NCI-H1417 treated with DMSO at 0.1 percent for 48 hours (cell line): ENCODE results near the gene CRADD.
"Not testable (repeated sequence)": the region's sequence is repeated elsewhere in the genome, so short reads cannot be mapped to it uniquely, and the experiment has no call there.

Experiments
- DNase-seq: peaks from one replicate; lab custom pipeline; 2025; lab: John Stamatoyannopoulos, UW

CRADD gene

GRCh38 chr12:93758801-93759373 is 81.7 kb downstream of the CRADD start:
- DNase-seq = no peak

DNA sequence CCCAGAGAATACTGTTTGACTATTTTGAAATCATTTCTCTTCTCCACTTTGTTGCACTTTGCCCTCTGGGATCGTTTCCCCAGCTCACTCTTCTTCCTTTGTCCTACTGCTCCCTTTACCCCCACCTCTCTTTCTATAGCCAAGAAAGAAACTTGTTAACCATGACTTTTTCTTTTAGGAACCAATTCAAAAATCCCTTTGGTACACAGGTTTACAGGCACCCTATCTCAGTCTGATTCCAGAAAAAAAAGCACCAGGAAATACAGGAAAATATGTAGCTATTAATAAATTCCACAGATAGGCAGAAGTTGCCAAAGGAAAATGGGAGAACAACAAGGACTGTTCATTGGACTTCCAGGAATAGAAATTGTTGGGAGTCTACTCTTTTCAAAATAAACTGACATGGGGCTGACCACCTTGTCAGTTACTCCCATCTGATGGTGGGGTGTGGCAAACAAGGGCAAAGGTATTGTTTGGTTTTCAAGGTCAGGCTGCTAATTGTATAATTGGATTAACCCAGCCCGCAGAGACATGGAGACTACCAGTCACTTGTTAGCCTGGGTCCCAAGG is 82.4 kb downstream of the CRADD start:
- DNase-seq = no peak

DNA sequence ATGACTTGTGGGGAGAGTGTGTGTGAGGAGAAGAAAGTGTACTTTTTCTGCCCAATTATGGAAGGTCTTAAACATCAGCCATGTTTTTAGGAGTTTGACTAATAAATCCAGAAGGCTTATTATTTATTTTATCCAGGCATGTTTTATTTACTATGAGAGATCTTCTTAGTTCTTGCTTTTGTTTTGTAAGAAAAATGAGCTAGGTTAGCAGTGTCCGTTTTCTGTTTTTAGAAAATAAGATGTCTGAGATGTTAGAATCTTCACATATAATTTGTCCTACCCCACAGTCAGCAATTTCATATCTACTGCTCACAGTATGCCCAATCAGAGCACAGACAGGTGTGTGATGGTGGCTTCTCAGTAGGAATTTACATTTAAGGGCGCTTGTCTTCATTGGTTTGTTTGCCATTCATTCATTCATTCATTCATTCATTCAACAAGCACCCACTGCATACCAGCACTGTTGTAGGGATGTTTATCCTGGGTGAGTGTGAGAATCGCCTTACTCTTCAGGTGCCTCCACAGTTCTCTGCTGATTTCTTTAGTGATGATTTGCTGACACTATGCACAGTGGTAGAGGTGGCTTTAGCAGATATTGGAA is 83.2 kb downstream of the CRADD start:
- DNase-seq = no peak

DNA sequence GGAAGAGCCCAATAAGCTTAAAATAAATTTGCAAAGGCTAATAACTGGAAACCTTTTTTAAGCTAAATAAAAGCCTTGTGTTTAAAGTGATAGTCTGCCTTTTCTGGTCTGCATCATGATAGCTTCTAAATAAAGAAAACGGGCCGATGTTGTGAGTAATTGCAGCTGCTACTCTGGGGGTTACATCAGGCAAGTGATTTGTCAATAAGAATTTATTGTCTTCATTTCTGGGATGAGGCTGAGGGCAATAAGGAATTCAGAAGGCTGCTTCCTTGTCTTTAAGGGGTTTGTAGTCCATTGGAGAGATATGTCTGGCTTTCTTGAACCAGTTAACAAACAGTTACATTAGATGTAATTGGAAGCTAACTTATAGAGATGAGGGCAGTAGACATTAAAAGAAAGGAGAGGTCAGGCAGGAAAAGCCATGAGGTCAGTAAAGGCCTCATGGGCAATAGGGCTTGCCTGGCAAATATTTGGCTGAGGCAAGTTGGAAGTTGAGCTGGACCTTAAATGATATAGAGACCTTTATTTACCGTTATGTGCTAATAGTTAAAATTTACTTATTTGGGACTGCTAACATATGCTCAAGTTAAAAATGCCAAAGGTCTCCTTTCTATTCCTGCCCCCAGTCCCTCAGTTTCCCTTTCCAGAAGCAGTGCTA is 85.0 kb downstream of the CRADD start:
- DNase-seq = no peak

- no peak for DNase-seq
Measured at GRCh38 chr12:93762912-93763553, 85.9 kb downstream of the CRADD start.

DNA sequence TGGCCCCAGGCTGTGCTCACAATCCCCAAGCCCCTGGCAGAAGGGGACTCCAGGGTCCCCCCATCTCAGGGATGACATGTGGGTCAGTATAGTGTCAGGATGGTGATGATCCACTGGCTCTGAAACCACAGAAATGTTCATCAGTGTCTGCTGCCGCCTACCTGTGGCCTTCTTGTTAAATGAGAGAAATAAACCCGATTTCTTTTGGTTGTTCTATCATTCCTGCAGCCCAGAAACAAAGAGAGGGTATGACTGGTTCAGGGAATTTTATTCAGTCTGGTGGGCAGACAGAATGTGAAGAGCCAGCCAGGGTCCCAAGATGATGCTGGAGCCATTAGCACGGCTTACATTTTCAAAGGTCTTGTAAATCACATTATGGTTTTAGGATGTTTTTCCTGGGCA is 86.6 kb downstream of the CRADD start:
- no peak for DNase-seq

DNA sequence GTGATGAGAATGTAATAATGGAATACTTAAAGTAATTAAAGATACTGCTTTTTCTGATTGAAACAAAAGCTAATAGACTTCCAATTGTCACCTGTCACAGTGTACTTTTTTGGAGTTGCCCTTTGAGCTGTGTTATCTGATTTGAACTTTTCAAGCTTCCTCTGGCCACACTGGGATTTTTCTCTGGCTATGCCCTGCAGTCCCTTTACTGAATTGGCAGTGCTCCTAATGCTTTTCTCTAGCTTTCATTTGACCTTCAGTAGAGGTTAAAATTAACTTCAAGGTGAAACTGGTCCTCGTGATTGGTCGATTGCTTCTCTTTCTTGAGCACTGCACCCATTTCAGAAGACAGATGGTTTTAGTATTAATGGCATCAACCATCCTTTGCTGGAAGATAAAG is 89.2 kb downstream of the CRADD start:
- no peak for DNase-seq

DNA sequence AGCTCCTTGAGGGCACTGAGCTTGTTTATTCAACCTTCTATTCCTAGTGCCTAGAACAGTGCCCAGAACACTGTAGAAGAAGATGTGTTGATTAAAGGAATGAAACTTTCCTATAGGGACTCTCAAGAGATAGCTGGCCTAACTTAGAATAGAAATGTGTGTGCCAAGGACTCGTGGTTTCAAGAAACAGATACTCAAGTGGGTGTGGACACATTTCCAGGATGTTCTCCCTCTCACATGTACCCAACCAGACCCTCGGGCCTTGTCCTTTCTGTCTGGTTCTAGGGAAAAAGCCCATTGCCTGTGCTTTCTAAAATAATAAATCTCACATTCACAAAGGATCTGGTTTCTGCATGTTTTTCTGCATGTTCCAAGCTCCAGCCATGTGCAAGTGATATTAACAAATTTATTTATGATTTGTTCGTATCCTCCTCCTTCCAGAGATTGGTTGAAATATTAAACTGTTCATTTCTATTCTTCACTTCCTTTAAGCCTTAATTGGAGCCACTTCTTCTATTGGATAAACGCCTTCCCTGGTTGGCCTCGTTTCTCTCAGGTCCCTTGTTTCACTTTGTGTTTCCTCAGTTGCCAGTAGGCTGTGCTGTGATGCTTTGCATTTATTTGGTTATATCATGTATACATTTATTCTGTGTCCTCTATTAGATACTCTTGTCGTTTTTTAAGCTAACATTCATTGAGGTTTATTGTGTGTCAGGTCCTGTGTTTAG is 89.8 kb downstream of the CRADD start:
- no peak for DNase-seq

- DNase-seq = no peak
Measured at GRCh38 chr12:93767524-93767863, 90.3 kb downstream of the CRADD start.

DNA sequence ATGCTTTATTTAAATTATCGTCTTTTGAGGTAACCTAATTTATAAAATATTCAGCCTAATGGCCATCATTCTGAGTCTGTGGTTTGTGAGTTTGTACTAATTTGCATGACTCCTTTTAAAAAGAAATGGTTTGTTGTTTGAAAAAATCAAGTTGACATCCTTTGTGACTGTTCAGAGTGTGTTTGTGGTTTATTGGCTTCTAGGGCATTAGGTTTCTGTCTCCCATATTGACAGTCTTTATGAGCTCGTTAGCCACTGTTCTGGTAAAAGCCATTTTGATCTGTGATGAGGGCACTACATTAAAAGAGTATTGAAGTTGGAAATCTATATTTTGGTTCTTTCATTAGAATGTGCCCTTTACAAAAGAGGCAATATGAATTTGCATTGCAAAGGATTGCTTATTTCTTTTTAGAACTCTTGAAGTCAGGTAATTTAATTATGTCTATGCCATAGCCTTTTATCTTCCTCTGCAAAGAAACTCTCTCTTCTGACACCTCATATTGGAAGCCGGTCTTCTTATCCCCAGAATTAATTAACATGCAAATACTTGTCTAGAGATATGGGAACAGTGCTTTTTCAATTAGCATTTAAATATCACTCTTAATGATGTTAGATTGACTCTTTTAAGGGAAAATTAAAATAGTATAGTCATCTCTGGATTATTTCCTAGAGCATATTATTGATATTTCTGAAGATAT is 95.0 kb downstream of the CRADD start:
- DNase-seq = no peak

DNA sequence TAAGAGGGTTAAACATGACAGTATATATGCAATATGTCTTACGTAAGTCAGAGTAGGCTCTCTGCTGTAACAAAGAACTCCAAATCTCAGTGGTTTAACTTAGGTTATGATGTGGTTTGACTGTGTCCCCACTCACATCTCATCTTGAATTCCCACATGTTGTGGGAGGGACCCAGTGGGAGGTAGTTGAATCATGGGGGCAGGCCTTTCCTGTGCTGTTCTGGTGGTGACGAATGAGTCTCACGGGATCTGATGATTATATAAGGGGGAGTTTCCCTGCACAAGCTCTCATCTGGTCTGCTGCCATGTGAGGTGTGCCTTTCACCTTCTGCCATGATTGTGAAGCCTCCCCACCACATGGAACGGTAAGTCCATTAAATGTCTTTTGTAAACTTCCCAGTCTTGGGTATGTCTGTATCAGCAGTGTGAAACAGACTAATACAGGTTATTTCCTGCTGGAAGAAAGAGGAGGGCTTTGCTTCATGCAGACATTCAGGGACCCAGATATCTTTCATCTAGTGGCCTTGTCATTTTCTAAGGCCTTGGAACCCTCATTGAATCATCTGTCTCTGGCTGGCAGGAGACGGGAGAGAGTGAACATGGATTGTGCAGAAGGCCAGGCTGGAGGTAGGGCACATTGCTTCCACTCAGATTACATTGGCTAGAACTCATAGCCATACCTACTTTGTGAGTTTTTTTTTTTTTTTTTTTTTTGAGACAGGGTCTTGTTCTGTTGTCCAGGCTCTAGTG is 96.1 kb downstream of the CRADD start:
- DNase-seq = no peak

DNA sequence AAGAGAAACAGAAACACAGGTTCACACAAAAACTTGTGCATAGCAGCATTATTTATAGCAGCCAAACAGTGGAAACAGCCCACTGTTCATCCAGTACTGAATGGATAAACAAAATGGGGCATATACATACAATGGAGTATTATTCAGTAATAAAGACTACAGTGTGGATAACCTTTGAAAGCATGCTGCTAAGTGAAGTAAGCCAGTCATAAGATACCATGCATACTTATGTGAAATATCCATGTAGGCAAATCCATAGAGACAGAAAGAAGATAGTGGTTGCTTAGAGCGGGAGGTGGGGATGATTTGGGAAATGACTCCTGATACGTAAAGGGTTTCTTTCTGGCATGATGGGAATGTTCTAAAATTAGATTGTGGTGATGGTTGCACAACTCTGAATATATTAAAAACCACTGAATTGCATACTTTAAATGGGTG is 99.4 kb downstream of the CRADD start:
- DNase-seq = no peak

GRCh38 chr12:93777254-93777653 is 100.1 kb downstream of the CRADD start:
- no peak for DNase-seq

DNA sequence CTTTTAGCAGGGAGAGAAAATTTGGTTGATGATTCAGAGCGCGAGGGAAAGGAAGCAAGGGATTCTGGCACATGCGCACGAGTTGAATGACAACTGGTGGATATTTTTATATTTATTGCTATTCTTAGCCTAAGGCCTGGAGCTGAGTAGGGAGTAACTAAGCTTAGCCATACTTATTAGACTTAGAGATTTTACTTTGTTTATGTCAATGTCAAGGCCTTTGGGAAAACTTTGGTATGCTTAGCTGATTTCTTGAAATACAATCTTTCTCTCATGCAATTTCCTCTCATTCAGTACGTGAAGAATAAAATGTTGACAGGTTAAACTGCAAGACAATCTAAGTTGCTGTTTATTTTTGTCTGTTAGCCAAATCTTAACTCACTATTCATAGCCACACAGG is 101.1 kb downstream of the CRADD start:
- DNase-seq = no peak

DNA sequence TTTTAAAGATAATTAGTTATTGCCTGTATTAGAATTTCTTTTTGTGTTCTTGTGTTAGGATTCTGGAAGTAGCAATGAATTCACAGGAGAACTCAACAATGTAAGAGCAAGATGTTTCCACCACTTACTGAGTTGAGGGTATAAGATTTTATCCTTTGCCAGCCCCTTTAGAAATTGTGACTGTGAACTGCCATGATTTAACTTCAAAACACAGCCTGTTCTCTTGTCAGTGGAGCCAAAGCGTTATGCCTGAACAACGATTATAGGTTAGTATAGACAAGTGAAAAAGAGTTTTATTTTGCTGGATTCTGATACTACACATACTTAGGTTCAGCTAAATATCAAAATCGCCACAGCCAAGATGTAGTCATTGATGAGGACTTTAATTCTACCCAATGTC is 101.6 kb downstream of the CRADD start:
- DNase-seq = no peak

GRCh38 chr12:93780101-93780641 is 103.0 kb downstream of the CRADD start:
- DNase-seq = no peak

GRCh38 chr12:93780886-93781285 is 103.7 kb downstream of the CRADD start:
- DNase-seq = not testable (repeated sequence)

DNA sequence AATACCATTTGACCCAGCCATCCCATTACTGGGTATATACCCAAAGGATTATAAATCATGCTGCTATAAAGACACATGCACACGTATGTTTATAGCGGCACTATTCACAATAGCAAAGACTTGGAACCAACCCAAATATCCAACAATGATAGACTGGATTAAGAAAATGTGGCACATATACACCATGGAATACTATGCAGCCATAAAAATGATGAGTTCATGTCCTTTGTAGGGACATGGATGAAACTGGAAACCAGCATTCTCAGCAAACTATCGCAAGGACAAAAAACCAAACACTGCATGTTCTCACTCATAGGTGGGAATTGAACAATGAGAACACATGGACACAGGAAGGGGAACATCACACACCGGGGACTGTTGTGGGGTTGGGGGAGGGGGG is 104.8 kb downstream of the CRADD start:
- DNase-seq = not testable (repeated sequence)

DNA sequence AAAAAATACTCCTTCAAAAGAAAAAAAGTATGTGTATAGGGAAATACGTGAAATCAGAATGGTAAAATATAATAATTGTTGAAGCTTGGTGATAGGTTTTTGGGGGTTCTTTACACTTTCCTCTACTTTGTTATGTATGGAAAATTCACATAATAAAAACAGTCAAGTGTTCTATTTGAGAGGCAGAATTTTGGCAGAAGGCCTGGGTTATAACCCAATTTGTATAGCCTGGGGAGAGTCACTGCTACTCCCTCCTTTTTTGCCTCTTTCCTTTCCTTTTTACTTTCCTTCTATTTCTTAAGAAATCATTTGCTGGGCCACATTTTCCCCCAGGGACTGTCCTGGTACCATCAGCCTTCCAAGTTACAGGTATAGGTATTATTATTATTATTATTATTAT is 105.7 kb downstream of the CRADD start:
- DNase-seq = no peak

GRCh38 chr12:93783832-93784231 is 106.7 kb downstream of the CRADD start:
- DNase-seq = no peak
